PC-9 (cell line): ENCODE data around the gene LAMC1. TPM values are rescaled to one million over a fixed set of nuclear protein-coding genes. Genes with fewer than 3 reads are reported as not detected.

Experiments used
- BruUV-seq: library from RNA; stranded (reverse); fragments of 400-500 nt; replicated peaks from 2 replicates; lab custom pipeline; 2021; lab: Mats Ljungman, UMichigan
- CTCF ChIA-PET: fragments of 300-600 bp; sonication (Branson Sonifier 250); formaldehyde crosslinking; loops from one replicate; lab custom pipeline; 2022; ENCODE audit warnings: antibody characterized with exemption; lab: Charles Lee
- POLR2A ChIA-PET: fragments of 300-600 bp; sonication (Branson Sonifier 250); formaldehyde crosslinking; loops from one replicate; lab custom pipeline; 2022; ENCODE audit warnings: antibody characterized with exemption; ENCODE audit not compliant: unreplicated experiment; lab: Charles Lee
- DNase-seq, 2 experiments: peaks; one replicate each; pipeline versions ENCODE4 v3.0.0 to v3.0.0-alpha.2; 2015 to 2022; ENCODE audit warnings: mixed read lengths in 1 of 2
- H2AFZ ChIP-seq: fragments of 200-600 bp; sonication (generic); 2 replicates; pipeline ENCODE4 v1.8.1; 2017; ENCODE audit warnings: antibody characterized with exemption
- H3F3A ChIP-seq: fragments of 200-600 bp; sonication (generic); 2 replicates; pipeline ENCODE4 v1.8.1; 2017; ENCODE audit warnings: antibody characterized with exemption, mild to moderate bottlenecking, low read depth; ENCODE audit not compliant: insufficient read depth
- H3K27ac ChIP-seq: fragments of 200-600 bp; sonication (generic); 2 replicates; pipeline ENCODE4 v1.6.1; 2016; ENCODE audit warnings: mixed run types
- H3K27me3 ChIP-seq: fragments of 200-600 bp; sonication (generic); 2 replicates; pipeline ENCODE4 v1.6.1; 2016; ENCODE audit warnings: low read depth, mixed run types; ENCODE audit not compliant: insufficient read depth
- H3K36me3 ChIP-seq: fragments of 200-600 bp; sonication (generic); 2 replicates; pipeline ENCODE4 v1.6.1; 2016; ENCODE audit warnings: low read depth, mixed run types
- H3K4me1 ChIP-seq: fragments of 200-600 bp; sonication (generic); replicated peaks from 2 replicates; pipeline ENCODE4 v1.6.1; 2016; ENCODE audit warnings: mixed run types; ENCODE audit not compliant: insufficient read depth
- H3K4me2 ChIP-seq: fragments of 200-600 bp; sonication (generic); 2 replicates; pipeline ENCODE4 v1.6.1; 2017; ENCODE audit warnings: mixed run types
- H3K4me3 ChIP-seq: fragments of 200-600 bp; sonication (generic); 2 replicates; pipeline ENCODE4 v1.6.1; 2016; ENCODE audit warnings: mixed run types
- H3K79me2 ChIP-seq: fragments of 200-600 bp; sonication (generic); 2 replicates; pipeline ENCODE4 v1.6.1; 2017; ENCODE audit warnings: low read depth, mixed run types
- H3K9me2 ChIP-seq: fragments of 200-600 bp; sonication (generic); 2 replicates; pipeline ENCODE4 v1.8.1; 2017; ENCODE audit warnings: mild to moderate bottlenecking; ENCODE audit not compliant: insufficient read depth
- H3K9me3 ChIP-seq: fragments of 200-600 bp; sonication (generic); 2 replicates; pipeline ENCODE4 v1.8.1; 2016; ENCODE audit warnings: low read depth; ENCODE audit not compliant: insufficient read depth
- H4K20me1 ChIP-seq: fragments of 200-600 bp; sonication (generic); 2 replicates; pipeline ENCODE4 v1.8.1; 2017; ENCODE audit not compliant: insufficient read depth
- CTCF ChIP-seq: fragments of 200-600 bp; sonication (generic); conservative IDR thresholded peaks from 2 replicates; pipeline ENCODE4 v1.6.1; 2017; ENCODE audit warnings: mixed run types, antibody characterized with exemption, mild to moderate bottlenecking, moderate library complexity
- EZH2 ChIP-seq: fragments of 200-600 bp; sonication (generic); IDR thresholded peaks from 2 replicates; pipeline ENCODE4 v1.8.0; 2017; ENCODE audit warnings: antibody characterized with exemption, low read depth
- intact Hi-C: fragments of 100-400 bp; cut with micrococcal nuclease; formaldehyde crosslinking; loops from one replicate; pipeline ENCODE4 v1.10.0; 2022; ENCODE audit not compliant: unreplicated experiment
- total RNA-seq: library from RNA; stranded (reverse); gene quantifications from 2 replicates; pipeline ENCODE4 v1.2.3, GENCODE V29; 2021

The LAMC1 gene
- total RNA-seq, 1 experiment from 2014 or later: 95.5 TPM

- peak overlapping the region; percentile 31; the same call in 1 of the 2 replicates for H2AFZ ChIP-seq
Observed at GRCh38 chr1:183164340-183164739, 141.1 kb downstream of the LAMC1 start.

GRCh38 chr1:183164963-183165362, 141.7 kb downstream of the LAMC1 start:
- intact Hi-C loops: loop anchor here (1.0 to 5.0 kb wide), 4 partner anchors 15 to 983 kb away; no protein-coding TSS in a partner anchor
- H3K9me2 ChIP-seq: no peaks in the 10 kb centered on the region
- no peak overlapping the region for H3K4me3 ChIP-seq
- DNase-seq: no peak
- peak overlapping the region; percentile 33 for H3K4me2 ChIP-seq
- H3K9me3 ChIP-seq: peaks cover 8% of the 10 kb centered on the region; the same call in 1 of the 2 replicates
- POLR2A ChIA-PET: no interaction called here
- CTCF ChIA-PET: no interaction called here
- H3K27ac ChIP-seq: peak overlapping the region; percentile 91
- peaks cover 57% of the 10 kb centered on the region for H3K4me1 ChIP-seq
- H3K36me3 ChIP-seq: no peaks in the 10 kb centered on the region
- TF ChIP-seq EZH2: no peak
- TF ChIP-seq CTCF: no peak
- H2AFZ ChIP-seq: no peak overlapping the region
- H4K20me1 ChIP-seq: no peaks in the 10 kb centered on the region
- peaks cover 42% of the 10 kb centered on the region for H3F3A ChIP-seq
- H3K79me2 ChIP-seq: no peaks in the 10 kb centered on the region
- TSS peak; percentile 43 for BruUV-seq
- H3K27me3 ChIP-seq: no peaks in the 10 kb centered on the region

More at GRCh38 chr1:183164340-183164739, 141.1 kb downstream of the LAMC1 start:
- POLR2A ChIA-PET: interaction anchor here (0.7 kb wide), 1 partner anchor 159 kb away, joined by 4 read pairs; no protein-coding TSS in a partner anchor
- intact Hi-C loops: loop anchor here (1.0 to 5.0 kb wide), 4 partner anchors 16 to 982 kb away; no protein-coding TSS in a partner anchor
- H3K79me2 ChIP-seq: no peaks in the 10 kb centered on the region
- H3K27me3 ChIP-seq: no peaks in the 10 kb centered on the region
- H3K36me3 ChIP-seq: no peaks in the 10 kb centered on the region
- H3K4me2 ChIP-seq: peak overlapping the region; percentile 64
- peak overlapping the region; percentile 38; the same call in 1 of the 2 replicates for H3K4me3 ChIP-seq
- TF ChIP-seq CTCF (no peak), EZH2 (no peak)
- peaks cover 46% of the 10 kb centered on the region for H3F3A ChIP-seq
- BruUV-seq: no TSS peak
- H3K9me3 ChIP-seq: peaks cover 8% of the 10 kb centered on the region; the same call in 1 of the 2 replicates
- no peaks in the 10 kb centered on the region for H3K9me2 ChIP-seq
- CTCF ChIA-PET: no interaction called here
- H3K27ac ChIP-seq: peak overlapping the region; percentile 91
- DNase-seq: peak; percentile 89 to 90
- no peaks in the 10 kb centered on the region for H4K20me1 ChIP-seq
- H3K4me1 ChIP-seq: peaks cover 62% of the 10 kb centered on the region

GRCh38 chr1:183165456-183165855, 142.2 kb downstream of the LAMC1 start:
- TF ChIP-seq CTCF: no peak
- no peak for TF ChIP-seq EZH2
- peak overlapping the region; percentile 91 for H3K27ac ChIP-seq
- no peaks in the 10 kb centered on the region for H4K20me1 ChIP-seq
- no peak overlapping the region for H3K4me3 ChIP-seq
- DNase-seq: no peak
- no peaks in the 10 kb centered on the region for H3K79me2 ChIP-seq
- ChIA-PET CTCF (no interaction called here), POLR2A (no interaction called here)
- H3K36me3 ChIP-seq: no peaks in the 10 kb centered on the region
- H2AFZ ChIP-seq: no peak overlapping the region
- no TSS peak for BruUV-seq
- H3K4me1 ChIP-seq: peaks cover 54% of the 10 kb centered on the region
- peaks cover 7% of the 10 kb centered on the region; the same call in 1 of the 2 replicates for H3K9me3 ChIP-seq
- H3K4me2 ChIP-seq: peak overlapping the region; percentile 33; the same call in 1 of the 2 replicates
- H3K9me2 ChIP-seq: no peaks in the 10 kb centered on the region
- H3F3A ChIP-seq: peaks cover 38% of the 10 kb centered on the region
- H3K27me3 ChIP-seq: no peaks in the 10 kb centered on the region
- intact Hi-C loops: loop anchor here (2.0 kb wide), 2 partner anchors 69 to 107 kb away; no protein-coding TSS in a partner anchor
